K562 (cell line): ENCODE measurements around the gene UBE2Q1. TPM values are rescaled to one million over a fixed set of nuclear protein-coding genes. Genes with fewer than 3 reads are reported as not detected.

ENCODE experiments used
- ATAC-seq: fragments of 200-7000 bp; cut with Tn5 transposase; 3 replicates; pipeline ENCODE4 v1.9.1; 2020; ENCODE audit warnings: moderate library complexity
- BruUV-seq: library from RNA; stranded (reverse); fragments of 400-500 nt; replicated peaks from 2 replicates; lab custom pipeline; 2021; lab: Mats Ljungman, UMichigan
- CTCF ChIA-PET: fragments of 300-600 bp; formaldehyde crosslinking; extraction: SDS; loops from one replicate; lab custom pipeline; 2021; ENCODE audit warnings: low intra/inter-chr PET ratio; lab: Yijun Ruan, JAX
- POLR2A ChIA-PET: fragments of 300-600, 350-650 bp; sonication (Branson Sonifier 250); formaldehyde crosslinking; extraction: SDS; loops from one replicate; lab custom pipeline; 2021; ENCODE audit warnings: antibody characterized with exemption, inconsistent platforms; lab: Yijun Ruan, JAX
- DNase-seq, 4 experiments: peaks; one replicate each; pipeline versions ENCODE4 v3.0.0 to v3.0.0-alpha.2; 2011 to 2018; ENCODE audit warnings: low spot score in 3 of 4, mixed read lengths in 3 of 4; ENCODE audit errors: extremely low read depth in 1 of 4
- FAIRE-seq: peaks from 2 replicates; lab custom pipeline; 2011; peaks lifted over from hg19 to GRCh38; lab: Jason Lieb, UNC
- H2AFZ ChIP-seq: 2 replicates; pipeline ENCODE4 v1.6.0; 2011; ENCODE audit warnings: low read depth, low read length, control low read depth, inconsistent platforms
- H3K27ac ChIP-seq: fragments of 200-600 bp; 3 replicates; pipeline ENCODE4 v1.8.0; 2011; ENCODE audit warnings: low read depth, mild to moderate bottlenecking, control low read depth, inconsistent platforms, low read length, moderate library complexity, mixed read lengths; ENCODE audit errors: extremely low read depth
- H3K27me3 ChIP-seq, 2 experiments: fragments of 300-600 bp in 1 of 2; 2 replicates in 1 of 2; 3 replicates in 1 of 2; pipeline versions ENCODE4 v1.6.0 to v1.8.0; 2011; ENCODE audit warnings: inconsistent platforms in 2 of 2, low read length in 2 of 2, mild to moderate bottlenecking in 1 of 2, mixed read lengths in 1 of 2, moderate library complexity in 1 of 2; ENCODE audit not compliant: control insufficient read depth in 2 of 2, insufficient read depth in 2 of 2
- H3K36me3 ChIP-seq: fragments of 300-600 bp; 3 replicates; pipeline ENCODE4 v1.8.0; 2011; ENCODE audit warnings: mild to moderate bottlenecking, low read length, inconsistent platforms; ENCODE audit not compliant: control insufficient read depth, insufficient read depth
- H3K4me1 ChIP-seq, 2 experiments: fragments of 200-600 bp in 1 of 2; replicated peaks in 1 of 2; 2 replicates in 1 of 2; 3 replicates in 1 of 2; pipeline versions ENCODE4 v1.5.1 to v1.8.0; 2011; ENCODE audit warnings: inconsistent platforms in 2 of 2, low read length in 2 of 2, mild to moderate bottlenecking in 1 of 2, mixed read lengths in 1 of 2, moderate library complexity in 1 of 2; ENCODE audit not compliant: control insufficient read depth in 2 of 2, insufficient read depth in 2 of 2
- H3K4me2 ChIP-seq: 2 replicates; pipeline ENCODE4 v1.6.1; 2011; ENCODE audit warnings: low read length, control low read depth, inconsistent platforms, mixed read lengths; ENCODE audit not compliant: insufficient read depth
- H3K4me3 ChIP-seq: fragments of 200-600 bp; sonication (generic), shearing (Covaris generic); 2 replicates; pipeline ENCODE4 v1.5.1; 2016; ENCODE audit warnings: control low read depth, inconsistent platforms
- H3K79me2 ChIP-seq: fragments of 200-600 bp; 3 replicates; pipeline ENCODE4 v1.8.0; 2011; ENCODE audit warnings: low read length, inconsistent platforms; ENCODE audit not compliant: control insufficient read depth, insufficient read depth
- H3K9ac ChIP-seq, 2 experiments: 2 replicates each; pipeline versions ENCODE4 v1.6.0 to v1.6.1; 2011; ENCODE audit warnings: low read depth in 2 of 2, low read length in 2 of 2, control low read depth in 1 of 2, inconsistent platforms in 1 of 2, mild to moderate bottlenecking in 1 of 2, mixed read lengths in 1 of 2; ENCODE audit not compliant: insufficient read depth in 1 of 2
- H3K9me1 ChIP-seq: one replicate; pipeline ENCODE4 v1.6.0; 2011; ENCODE audit warnings: inconsistent platforms, mild to moderate bottlenecking, low read length, moderate library complexity; ENCODE audit not compliant: control insufficient read depth, insufficient read depth
- H3K9me3 ChIP-seq: replicated peaks from 2 replicates; pipeline ENCODE4 v1.5.1; 2011; ENCODE audit warnings: low read depth, low read length, inconsistent platforms; ENCODE audit not compliant: control insufficient read depth, insufficient read depth
- H4K20me1 ChIP-seq: replicated peaks from 2 replicates; pipeline ENCODE4 v1.6.1; 2011; ENCODE audit warnings: low read length, inconsistent platforms, mixed read lengths; ENCODE audit not compliant: control insufficient read depth, insufficient read depth
- FIP1L1 ChIP-seq: fragments of 200-400 bp; formaldehyde crosslinking; IDR thresholded peaks from 2 replicates; pipeline ENCODE4 v1.6.1; 2018; ENCODE audit warnings: mild to moderate bottlenecking, low read depth, low read length; ENCODE audit not compliant: poor library complexity, severe bottlenecking
- FOXK2 ChIP-seq, 2 experiments: fragments of 450-650 bp; IDR thresholded peaks in 1 of 2; conservative IDR thresholded peaks in 1 of 2; 2 replicates each; pipeline ENCODE4 v1.6.1; 2016; ENCODE audit warnings: low read depth in 2 of 2, mild to moderate bottlenecking in 1 of 2
- GTF2E2 ChIP-seq: fragments of 200-800 bp; sonication (Bioruptor generic); IDR thresholded peaks from 2 replicates; pipeline ENCODE4 v1.6.1; 2016; ENCODE audit warnings: missing genetic modification characterization, missing compliant biosample characterization
- NFRKB ChIP-seq: fragments of 450-650 bp; IDR thresholded peaks from 2 replicates; pipeline ENCODE4 v1.6.1; 2016; ENCODE audit warnings: low read depth
- SMARCA5 ChIP-seq: fragments of 450-650 bp; IDR thresholded peaks from 2 replicates; pipeline ENCODE4 v1.6.1; 2016
- SRSF9 ChIP-seq: fragments of 200-400 bp; formaldehyde crosslinking; IDR thresholded peaks from 2 replicates; pipeline ENCODE4 v1.6.1; 2017; ENCODE audit warnings: low read depth, low read length, borderline replicate concordance
- TOE1 ChIP-seq, 2 experiments: fragments of 450-650 bp in 1 of 2; sonication (generic) in 1 of 2; formaldehyde crosslinking in 1 of 2; IDR thresholded peaks; 2 replicates each; pipeline versions ENCODE4 v1.7.1 to v1.8.0; 2016 to 2022; ENCODE audit warnings: borderline replicate concordance in 2 of 2, mild to moderate bottlenecking in 2 of 2, antibody characterized with exemption in 1 of 2, inconsistent platforms in 1 of 2, low read depth in 1 of 2, missing genetic modification reagents in 1 of 2, moderate library complexity in 1 of 2
- ZNF253 ChIP-seq: fragments of 250-450 bp; sonication (Bioruptor Pico); conservative IDR thresholded peaks from 2 replicates; pipeline ENCODE4 v1.6.1; 2021; ENCODE audit warnings: mild to moderate bottlenecking
- ZNF586 ChIP-seq: fragments of 450-650 bp; formaldehyde crosslinking; conservative IDR thresholded peaks from 2 replicates; pipeline ENCODE4 v1.4.0; 2020; ENCODE audit warnings: mild to moderate bottlenecking, moderate library complexity
- WGBS: fragments of 100-300 bp; shearing (Covaris generic); methylation state at CpG from one replicate; pipeline ENCODE4 v1.1.6; 2016; ENCODE audit warnings: low coverage, mixed read lengths; ENCODE audit not compliant: insufficient coverage; ENCODE audit errors: missing lambda C conversion rate; 5-methylcytosine and 5-hydroxymethylcytosine counted together
- in situ Hi-C: fragments of 300-500 bp; cut with MboI; formaldehyde crosslinking; loops from 4 replicates; pipeline ENCODE4 v1.15.0; 2018; ENCODE audit warnings: inconsistent platforms, mixed read lengths
- intact Hi-C: fragments of 100-400 bp; cut with micrococcal nuclease; formaldehyde crosslinking; loops from 2 replicates; pipeline ENCODE4 v1.14.2; 2022
- polyA plus RNA-seq, 8 experiments: library from polyadenylated mRNA; depleted of rRNA in 4 of 8; stranded (reverse) in 5 of 8; unstranded in 3 of 8; fragments of >200 nt; fragmentation: Nextera tagmentation in 2 of 8; fragmentation: Illumina TruSeq in 1 of 8; extraction: Ambion mirVana in 2 of 8; extraction: Trizol in 1 of 8; gene quantifications; 2 replicates each; pipeline versions ENCODE4 v1.2.1 to v1.2.3, GENCODE V29; 2011 to 2014; ENCODE audit warnings: inconsistent platforms in 1 of 8, missing spikeins in 1 of 8
- total RNA-seq, 7 experiments: library from RNA; depleted of rRNA in 6 of 7; stranded (reverse); fragments of >200 nt in 6 of 7; fragmentation: Illumina TruSeq in 2 of 7; extraction: Trizol in 2 of 7; gene quantifications; 2 replicates each; pipeline versions ENCODE4 v1.2.1 to v1.2.3, GENCODE V29; 2011 to 2021; ENCODE audit warnings: low replicate concordance in 1 of 7
- TF ChIP-seq, protein P1 (sequence below): fragments of 250-450 bp; sonication (Bioruptor Pico); IDR thresholded peaks from 2 replicates; pipeline ENCODE4 v1.8.0; 2022; ENCODE audit warnings: inconsistent platforms, mild to moderate bottlenecking, moderate library complexity, borderline replicate concordance
- TF ChIP-seq, protein P2 (sequence below): sonication (generic); formaldehyde crosslinking; IDR thresholded peaks from 2 replicates; pipeline ENCODE4 v1.8.0; 2023; ENCODE audit warnings: mild to moderate bottlenecking, missing genetic modification reagents
- TF ChIP-seq, protein P3 (sequence below): fragments of 450-650 bp; IDR thresholded peaks from 2 replicates; pipeline ENCODE4 v1.6.1; 2017; ENCODE audit warnings: mild to moderate bottlenecking, moderate library complexity

UBE2Q1 gene
- total and polyA plus RNA-seq, 9 of the 15 experiments (the other 6 are each of a cell fraction or from before 2014, with no cell fraction given), result 8.0 to 58.8 (median 27.6) TPM

DNA sequence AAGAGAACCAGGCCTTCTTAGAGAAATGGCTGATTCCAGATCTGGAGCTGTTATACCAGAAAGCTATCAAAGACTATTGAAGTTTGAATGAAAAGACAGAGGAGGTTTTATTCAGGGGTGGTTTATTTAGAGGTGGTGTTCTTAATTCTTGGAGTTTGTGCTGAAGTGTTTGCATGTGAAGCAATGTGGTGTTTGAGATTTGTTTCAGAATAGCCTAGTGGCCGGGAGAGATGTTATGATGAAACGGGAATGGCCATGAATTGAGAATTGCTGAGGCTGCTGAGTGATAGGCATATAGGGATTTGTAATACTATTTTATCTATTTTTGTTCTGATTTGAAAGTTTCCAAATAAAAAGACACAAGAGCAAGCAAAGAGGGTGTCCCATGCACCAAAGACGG, 45.7 kb downstream of the UBE2Q1 start:
- no peaks in the 10 kb centered on the region; the same call in 1 of the 2 replicates for H4K20me1 ChIP-seq
- DNase-seq (no peak), ATAC-seq (no peak), FAIRE-seq (no peak)
- H3K4me3 ChIP-seq, result no peak overlapping the region
- in situ Hi-C loops, result no loop called here
- H3K27ac ChIP-seq, result no peak overlapping the region
- no peaks in the 10 kb centered on the region for H3K9me3 ChIP-seq
- H3K9me1 ChIP-seq, result no peaks in the 10 kb centered on the region
- WGBS, result 4% methylated on average over 3 of the region's 3 CpGs
- no peaks in the 10 kb centered on the region for H3K79me2 ChIP-seq
- no peaks in the 10 kb centered on the region for H3K36me3 ChIP-seq
- H3K9ac ChIP-seq, result no peak overlapping the region
- CTCF ChIA-PET, result no interaction called here
- peaks cover 28 to 55% of the 10 kb centered on the region in 2 experiments for H3K27me3 ChIP-seq
- H3K4me2 ChIP-seq, result no peak overlapping the region
- no peak overlapping the region for H2AFZ ChIP-seq
- TF ChIP-seq FIP1L1 (no peak), ZNF253 (no peak), SRSF9 (no peak), SMARCA5 (no peak), TOE1 (IDR thresholded peaks at IDR 0.05; ENCODE audit: borderline replicate concordance) (no peak), TOE1 (CRISPR knock-in tag; IDR thresholded peaks at IDR 0.05; ENCODE audit: borderline replicate concordance, low read depth) (no peak), NFRKB (no peak), ZNF586 (no peak), FOXK2 (conservative IDR thresholded peaks at IDR 0.05 in 1 of 2, IDR thresholded peaks at IDR 0.05 in 1 of 2; ENCODE audit: low read depth in 2 of 2) (no peak), GTF2E2 (tag) (no peak)
- TF ChIP-seq, protein P1, sequence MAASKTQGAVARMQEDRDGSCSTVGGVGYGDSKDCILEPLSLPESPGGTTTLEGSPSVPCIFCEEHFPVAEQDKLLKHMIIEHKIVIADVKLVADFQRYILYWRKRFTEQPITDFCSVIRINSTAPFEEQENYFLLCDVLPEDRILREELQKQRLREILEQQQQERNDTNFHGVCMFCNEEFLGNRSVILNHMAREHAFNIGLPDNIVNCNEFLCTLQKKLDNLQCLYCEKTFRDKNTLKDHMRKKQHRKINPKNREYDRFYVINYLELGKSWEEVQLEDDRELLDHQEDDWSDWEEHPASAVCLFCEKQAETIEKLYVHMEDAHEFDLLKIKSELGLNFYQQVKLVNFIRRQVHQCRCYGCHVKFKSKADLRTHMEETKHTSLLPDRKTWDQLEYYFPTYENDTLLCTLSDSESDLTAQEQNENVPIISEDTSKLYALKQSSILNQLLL (CRISPR knock-in tag), result no peak
- TF ChIP-seq, protein P2, sequence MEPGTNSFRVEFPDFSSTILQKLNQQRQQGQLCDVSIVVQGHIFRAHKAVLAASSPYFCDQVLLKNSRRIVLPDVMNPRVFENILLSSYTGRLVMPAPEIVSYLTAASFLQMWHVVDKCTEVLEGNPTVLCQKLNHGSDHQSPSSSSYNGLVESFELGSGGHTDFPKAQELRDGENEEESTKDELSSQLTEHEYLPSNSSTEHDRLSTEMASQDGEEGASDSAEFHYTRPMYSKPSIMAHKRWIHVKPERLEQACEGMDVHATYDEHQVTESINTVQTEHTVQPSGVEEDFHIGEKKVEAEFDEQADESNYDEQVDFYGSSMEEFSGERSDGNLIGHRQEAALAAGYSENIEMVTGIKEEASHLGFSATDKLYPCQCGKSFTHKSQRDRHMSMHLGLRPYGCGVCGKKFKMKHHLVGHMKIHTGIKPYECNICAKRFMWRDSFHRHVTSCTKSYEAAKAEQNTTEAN (CRISPR knock-in tag), result no peak
- TF ChIP-seq, protein P3, sequence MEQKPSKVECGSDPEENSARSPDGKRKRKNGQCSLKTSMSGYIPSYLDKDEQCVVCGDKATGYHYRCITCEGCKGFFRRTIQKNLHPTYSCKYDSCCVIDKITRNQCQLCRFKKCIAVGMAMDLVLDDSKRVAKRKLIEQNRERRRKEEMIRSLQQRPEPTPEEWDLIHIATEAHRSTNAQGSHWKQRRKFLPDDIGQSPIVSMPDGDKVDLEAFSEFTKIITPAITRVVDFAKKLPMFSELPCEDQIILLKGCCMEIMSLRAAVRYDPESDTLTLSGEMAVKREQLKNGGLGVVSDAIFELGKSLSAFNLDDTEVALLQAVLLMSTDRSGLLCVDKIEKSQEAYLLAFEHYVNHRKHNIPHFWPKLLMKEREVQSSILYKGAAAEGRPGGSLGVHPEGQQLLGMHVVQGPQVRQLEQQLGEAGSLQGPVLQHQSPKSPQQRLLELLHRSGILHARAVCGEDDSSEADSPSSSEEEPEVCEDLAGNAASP, result no peak
- no peaks in the 10 kb centered on the region for H3K4me1 ChIP-seq
- intact Hi-C loops, result no loop called here
- POLR2A ChIA-PET, result interaction anchor here (0.6 to 1.5 kb wide), 2 partner anchors 40 to 899 kb away, joined by 3 read pairs; no protein-coding TSS in a partner anchor
- BruUV-seq, result no TSS peak
